WTC11 (cell line): ENCODE measurements around the gene RSPRY1. TPM values are rescaled to one million over a fixed set of nuclear protein-coding genes. Genes with fewer than 3 reads are reported as not detected.

ENCODE experiments used
- ATAC-seq: fragments of 200-7000 bp; cut with Tn5 transposase; 2 replicates; pipeline ENCODE4 v1.10.0; 2021; ENCODE audit warnings: mild to moderate bottlenecking, moderate library complexity
- CTCF ChIA-PET: fragments of 300-600 bp; sonication (Branson Sonifier 250); formaldehyde crosslinking; loops from one replicate; lab custom pipeline; 2021; ENCODE audit warnings: antibody characterized with exemption; lab: Charles Lee
- POLR2A ChIA-PET: fragments of 350-600 bp; sonication (Branson Sonifier 250); formaldehyde crosslinking; loops from one replicate; lab custom pipeline; 2021; ENCODE audit warnings: antibody characterized with exemption; lab: Charles Lee
- DNase-seq: peaks from one replicate; pipeline ENCODE4 v3.0.0; 2021; ENCODE audit warnings: low spot score
- H3K27ac Mint-ChIP-seq: 2 replicates; pipeline ENCODE4 v1.8.0; 2021; ENCODE audit warnings: mixed read lengths
- H3K27me3 Mint-ChIP-seq: 2 replicates; pipeline ENCODE4 v1.8.0; 2021; ENCODE audit warnings: low read depth, mild to moderate bottlenecking, moderate library complexity, mixed read lengths
- H3K36me3 Mint-ChIP-seq: 2 replicates; pipeline ENCODE4 v1.8.0; 2021; ENCODE audit warnings: mixed read lengths
- H3K4me1 Mint-ChIP-seq: 2 replicates; pipeline ENCODE4 v1.8.0; 2022; ENCODE audit warnings: mixed read lengths
- H3K4me3 Mint-ChIP-seq: 2 replicates; pipeline ENCODE4 v1.8.0; 2021; ENCODE audit warnings: mild to moderate bottlenecking, moderate library complexity, mixed read lengths
- H3K9me3 Mint-ChIP-seq: 2 replicates; pipeline ENCODE4 v1.8.0; 2021; ENCODE audit warnings: mixed read lengths
- ATF1 ChIP-seq: sonication (generic); formaldehyde crosslinking; IDR thresholded peaks from 2 replicates; pipeline ENCODE4 v1.8.1; 2023; ENCODE audit warnings: mild to moderate bottlenecking, moderate library complexity, missing genetic modification reagents
- ELF4 ChIP-seq: sonication (generic); formaldehyde crosslinking; IDR thresholded peaks from 2 replicates; pipeline ENCODE4 v1.8.1; 2022; ENCODE audit warnings: low read depth, mild to moderate bottlenecking, moderate library complexity, missing genetic modification reagents
- JAZF1 ChIP-seq: fragments of 250-450 bp; sonication (Bioruptor Pico); IDR thresholded peaks from 2 replicates; pipeline ENCODE4 v1.9.0; 2021; ENCODE audit warnings: moderate library complexity, mild to moderate bottlenecking, inconsistent platforms
- MYBL2 ChIP-seq: sonication (generic); formaldehyde crosslinking; IDR thresholded peaks from 2 replicates; pipeline ENCODE4 v1.8.1; 2023; ENCODE audit warnings: mild to moderate bottlenecking, moderate library complexity, missing genetic modification reagents
- RORB ChIP-seq: fragments of 250-450 bp; sonication (Bioruptor Pico); IDR thresholded peaks from 2 replicates; pipeline ENCODE4 v1.9.0; 2021; ENCODE audit warnings: mild to moderate bottlenecking
- SMAD4 ChIP-seq: sonication (generic); formaldehyde crosslinking; IDR thresholded peaks from 2 replicates; pipeline ENCODE4 v1.8.0; 2022; ENCODE audit warnings: mild to moderate bottlenecking, missing genetic modification reagents
- TEAD1 ChIP-seq: sonication (generic); formaldehyde crosslinking; IDR thresholded peaks from 2 replicates; pipeline ENCODE4 v1.8.0; 2022; ENCODE audit warnings: mild to moderate bottlenecking, missing genetic modification reagents
- ZNF219 ChIP-seq: sonication (generic); formaldehyde crosslinking; IDR thresholded peaks from 2 replicates; pipeline ENCODE4 v1.8.0; 2023; ENCODE audit warnings: missing genetic modification reagents, mild to moderate bottlenecking, borderline replicate concordance
- total RNA-seq: library from RNA; stranded (reverse); gene quantifications from 3 replicates; pipeline ENCODE4 v1.2.3, GENCODE V29; 2021
- TF ChIP-seq, protein P1 (sequence below): sonication (generic); formaldehyde crosslinking; IDR thresholded peaks from 2 replicates; pipeline ENCODE4 v1.8.1; 2023; ENCODE audit warnings: mild to moderate bottlenecking, missing genetic modification reagents, borderline replicate concordance
- TF ChIP-seq, protein P2 (sequence below): sonication (generic); formaldehyde crosslinking; IDR thresholded peaks from 2 replicates; pipeline ENCODE4 v1.8.1; 2022; ENCODE audit warnings: mild to moderate bottlenecking, missing genetic modification reagents, moderate library complexity, borderline replicate concordance
- TF ChIP-seq, protein P3 (sequence below): fragments of 250-450 bp; sonication (Bioruptor Pico); IDR thresholded peaks from 2 replicates; pipeline ENCODE4 v2.1.2; 2022; ENCODE audit warnings: mild to moderate bottlenecking, moderate library complexity
- TF ChIP-seq, protein P4 (sequence below): sonication (generic); formaldehyde crosslinking; IDR thresholded peaks from 2 replicates; pipeline ENCODE4 v1.8.0; 2022; ENCODE audit warnings: mild to moderate bottlenecking, missing genetic modification reagents
- TF ChIP-seq, protein P5 (sequence below): sonication (generic); formaldehyde crosslinking; IDR thresholded peaks from 2 replicates; pipeline ENCODE4 v1.8.1; 2022; ENCODE audit warnings: mild to moderate bottlenecking, moderate library complexity, missing genetic modification reagents
- TF ChIP-seq, protein P6 (sequence below): sonication (generic); formaldehyde crosslinking; conservative IDR thresholded peaks from 2 replicates; pipeline ENCODE4 v1.8.1; 2022; ENCODE audit warnings: mild to moderate bottlenecking, missing genetic modification reagents
- TF ChIP-seq, protein P7 (sequence below): fragments of 200-600 bp; IDR thresholded peaks from 2 replicates; pipeline ENCODE4 v1.8.0; 2022; ENCODE audit warnings: antibody characterized with exemption
- TF ChIP-seq, protein P8 (sequence below): fragments of 250-450 bp; sonication (Bioruptor Pico); IDR thresholded peaks from 2 replicates; pipeline ENCODE4 v1.9.0; 2021; ENCODE audit warnings: mild to moderate bottlenecking
- TF ChIP-seq, protein P9 (sequence below): sonication (generic); formaldehyde crosslinking; IDR thresholded peaks from 2 replicates; pipeline ENCODE4 v1.8.1; 2023; ENCODE audit warnings: mild to moderate bottlenecking, missing genetic modification reagents, moderate library complexity

Gene RSPRY1
- total RNA-seq, 1 experiment from 2014 or later = 26.8 TPM

DNA sequence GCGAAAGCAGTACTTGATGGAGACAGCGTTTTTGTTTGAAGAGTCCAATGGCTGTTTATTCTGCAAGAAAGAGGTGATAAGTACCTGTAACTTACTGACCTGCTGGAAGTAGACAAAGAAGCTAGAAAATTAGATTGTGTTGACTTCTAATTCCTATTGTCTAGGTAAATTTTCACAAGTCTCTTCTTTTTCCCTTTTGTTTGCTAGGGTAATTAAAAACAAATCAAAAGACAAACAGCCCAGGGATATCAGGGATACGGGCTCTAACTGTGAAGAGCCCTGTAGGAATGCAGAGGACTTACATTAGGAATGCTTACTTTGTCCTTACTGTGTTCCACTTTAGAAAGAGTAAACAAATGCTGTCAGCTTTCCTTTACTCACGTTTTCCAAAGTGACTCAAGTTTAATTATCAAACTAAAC is 7.3 kb upstream of the RSPRY1 start:
- Mint-ChIP-seq H3K9me3 (no peaks in the 10 kb centered on the region), H3K27me3 (no peaks in the 10 kb centered on the region), H3K4me3 (no peak overlapping the region), H3K27ac (no peak overlapping the region), H3K36me3 (peaks cover 5% of the 10 kb centered on the region)
- ChIA-PET CTCF (interaction anchor here (0.6 kb wide), 1 partner anchor 86 kb away, joined by 4 read pairs; no protein-coding TSS in a partner anchor), POLR2A (no interaction called here)
- peak; percentile 67 for ATAC-seq
- no peak for DNase-seq
- TF ChIP-seq JAZF1 (CRISPR knock-in tag) (0 out of 2 replicates have a peak, but pooled peaks have one; percentile 56), RORB (0 out of 2 replicates have a peak, but pooled peaks have one; percentile 63), TEAD1 (CRISPR knock-in tag) (no peak)
- TF ChIP-seq, all 79 proteins: peak for 2
- H3K4me1 Mint-ChIP-seq = peaks cover 29% of the 10 kb centered on the region

DNA sequence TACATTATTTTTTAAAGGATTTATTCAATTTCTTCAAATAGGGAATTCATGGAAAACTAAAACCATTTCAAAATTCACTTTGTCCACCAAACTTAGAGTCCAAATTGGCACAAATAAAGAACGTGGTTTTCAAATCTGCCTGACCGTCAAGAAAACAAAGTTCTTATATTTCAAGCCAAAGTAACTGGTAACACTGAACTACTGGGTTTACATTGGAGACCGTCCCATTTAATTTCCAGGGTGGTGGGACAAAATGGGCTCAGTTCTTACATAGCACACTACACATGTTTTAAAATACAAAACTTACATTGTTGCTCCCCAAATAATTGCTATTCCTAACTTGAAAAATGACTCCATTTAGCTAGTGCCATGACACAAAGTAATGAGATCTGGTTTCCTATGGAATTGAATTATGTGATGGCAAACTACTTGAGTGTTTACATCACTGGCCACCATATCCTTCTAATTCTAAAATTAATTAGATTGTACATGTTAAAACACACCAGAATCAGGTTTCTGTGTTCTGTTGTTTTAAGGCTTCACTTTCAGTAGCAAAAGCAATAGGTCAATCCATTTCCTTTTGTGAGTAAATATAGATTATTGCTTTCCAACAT is 6.8 kb upstream of the RSPRY1 start:
- Mint-ChIP-seq H3K27ac (peak overlapping the region; percentile 38), H3K9me3 (no peaks in the 10 kb centered on the region), H3K4me1 (peaks cover 34% of the 10 kb centered on the region), H3K27me3 (no peaks in the 10 kb centered on the region), H3K36me3 (peaks cover 4% of the 10 kb centered on the region; the same call in 1 of the 2 replicates), H3K4me3 (no peak overlapping the region)
- no peak for ATAC-seq
- ChIA-PET POLR2A (no interaction called here), CTCF (no interaction called here)
- no peak for DNase-seq
- TF ChIP-seq, protein P1, sequence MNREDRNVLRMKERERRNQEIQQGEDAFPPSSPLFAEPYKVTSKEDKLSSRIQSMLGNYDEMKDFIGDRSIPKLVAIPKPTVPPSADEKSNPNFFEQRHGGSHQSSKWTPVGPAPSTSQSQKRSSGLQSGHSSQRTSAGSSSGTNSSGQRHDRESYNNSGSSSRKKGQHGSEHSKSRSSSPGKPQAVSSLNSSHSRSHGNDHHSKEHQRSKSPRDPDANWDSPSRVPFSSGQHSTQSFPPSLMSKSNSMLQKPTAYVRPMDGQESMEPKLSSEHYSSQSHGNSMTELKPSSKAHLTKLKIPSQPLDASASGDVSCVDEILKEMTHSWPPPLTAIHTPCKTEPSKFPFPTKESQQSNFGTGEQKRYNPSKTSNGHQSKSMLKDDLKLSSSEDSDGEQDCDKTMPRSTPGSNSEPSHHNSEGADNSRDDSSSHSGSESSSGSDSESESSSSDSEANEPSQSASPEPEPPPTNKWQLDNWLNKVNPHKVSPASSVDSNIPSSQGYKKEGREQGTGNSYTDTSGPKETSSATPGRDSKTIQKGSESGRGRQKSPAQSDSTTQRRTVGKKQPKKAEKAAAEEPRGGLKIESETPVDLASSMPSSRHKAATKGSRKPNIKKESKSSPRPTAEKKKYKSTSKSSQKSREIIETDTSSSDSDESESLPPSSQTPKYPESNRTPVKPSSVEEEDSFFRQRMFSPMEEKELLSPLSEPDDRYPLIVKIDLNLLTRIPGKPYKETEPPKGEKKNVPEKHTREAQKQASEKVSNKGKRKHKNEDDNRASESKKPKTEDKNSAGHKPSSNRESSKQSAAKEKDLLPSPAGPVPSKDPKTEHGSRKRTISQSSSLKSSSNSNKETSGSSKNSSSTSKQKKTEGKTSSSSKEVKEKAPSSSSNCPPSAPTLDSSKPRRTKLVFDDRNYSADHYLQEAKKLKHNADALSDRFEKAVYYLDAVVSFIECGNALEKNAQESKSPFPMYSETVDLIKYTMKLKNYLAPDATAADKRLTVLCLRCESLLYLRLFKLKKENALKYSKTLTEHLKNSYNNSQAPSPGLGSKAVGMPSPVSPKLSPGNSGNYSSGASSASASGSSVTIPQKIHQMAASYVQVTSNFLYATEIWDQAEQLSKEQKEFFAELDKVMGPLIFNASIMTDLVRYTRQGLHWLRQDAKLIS (CRISPR knock-in tag) = no peak
- TF ChIP-seq MYBL2 (CRISPR knock-in tag) (no peak), SMAD4 (CRISPR knock-in tag) (no peak), ATF1 (no peak), ELF4 (no peak), ZNF219 (CRISPR knock-in tag) (no peak)
- TF ChIP-seq, protein P2, sequence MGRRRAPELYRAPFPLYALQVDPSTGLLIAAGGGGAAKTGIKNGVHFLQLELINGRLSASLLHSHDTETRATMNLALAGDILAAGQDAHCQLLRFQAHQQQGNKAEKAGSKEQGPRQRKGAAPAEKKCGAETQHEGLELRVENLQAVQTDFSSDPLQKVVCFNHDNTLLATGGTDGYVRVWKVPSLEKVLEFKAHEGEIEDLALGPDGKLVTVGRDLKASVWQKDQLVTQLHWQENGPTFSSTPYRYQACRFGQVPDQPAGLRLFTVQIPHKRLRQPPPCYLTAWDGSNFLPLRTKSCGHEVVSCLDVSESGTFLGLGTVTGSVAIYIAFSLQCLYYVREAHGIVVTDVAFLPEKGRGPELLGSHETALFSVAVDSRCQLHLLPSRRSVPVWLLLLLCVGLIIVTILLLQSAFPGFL (CRISPR knock-in tag) = no peak
- TF ChIP-seq, protein P3, sequence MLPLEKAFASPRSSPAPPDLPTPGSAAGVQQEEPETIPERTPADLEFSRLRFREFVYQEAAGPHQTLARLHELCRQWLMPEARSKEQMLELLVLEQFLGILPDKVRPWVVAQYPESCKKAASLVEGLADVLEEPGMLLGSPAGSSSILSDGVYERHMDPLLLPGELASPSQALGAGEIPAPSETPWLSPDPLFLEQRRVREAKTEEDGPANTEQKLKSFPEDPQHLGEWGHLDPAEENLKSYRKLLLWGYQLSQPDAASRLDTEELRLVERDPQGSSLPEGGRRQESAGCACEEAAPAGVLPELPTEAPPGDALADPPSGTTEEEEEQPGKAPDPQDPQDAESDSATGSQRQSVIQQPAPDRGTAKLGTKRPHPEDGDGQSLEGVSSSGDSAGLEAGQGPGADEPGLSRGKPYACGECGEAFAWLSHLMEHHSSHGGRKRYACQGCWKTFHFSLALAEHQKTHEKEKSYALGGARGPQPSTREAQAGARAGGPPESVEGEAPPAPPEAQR = no peak
- TF ChIP-seq, protein P4, sequence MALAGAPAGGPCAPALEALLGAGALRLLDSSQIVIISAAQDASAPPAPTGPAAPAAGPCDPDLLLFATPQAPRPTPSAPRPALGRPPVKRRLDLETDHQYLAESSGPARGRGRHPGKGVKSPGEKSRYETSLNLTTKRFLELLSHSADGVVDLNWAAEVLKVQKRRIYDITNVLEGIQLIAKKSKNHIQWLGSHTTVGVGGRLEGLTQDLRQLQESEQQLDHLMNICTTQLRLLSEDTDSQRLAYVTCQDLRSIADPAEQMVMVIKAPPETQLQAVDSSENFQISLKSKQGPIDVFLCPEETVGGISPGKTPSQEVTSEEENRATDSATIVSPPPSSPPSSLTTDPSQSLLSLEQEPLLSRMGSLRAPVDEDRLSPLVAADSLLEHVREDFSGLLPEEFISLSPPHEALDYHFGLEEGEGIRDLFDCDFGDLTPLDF (CRISPR knock-in tag) = no peak
- TF ChIP-seq, protein P5, sequence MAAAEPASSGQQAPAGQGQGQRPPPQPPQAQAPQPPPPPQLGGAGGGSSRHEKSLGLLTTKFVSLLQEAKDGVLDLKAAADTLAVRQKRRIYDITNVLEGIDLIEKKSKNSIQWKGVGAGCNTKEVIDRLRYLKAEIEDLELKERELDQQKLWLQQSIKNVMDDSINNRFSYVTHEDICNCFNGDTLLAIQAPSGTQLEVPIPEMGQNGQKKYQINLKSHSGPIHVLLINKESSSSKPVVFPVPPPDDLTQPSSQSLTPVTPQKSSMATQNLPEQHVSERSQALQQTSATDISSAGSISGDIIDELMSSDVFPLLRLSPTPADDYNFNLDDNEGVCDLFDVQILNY = no peak
- TF ChIP-seq, protein P6, sequence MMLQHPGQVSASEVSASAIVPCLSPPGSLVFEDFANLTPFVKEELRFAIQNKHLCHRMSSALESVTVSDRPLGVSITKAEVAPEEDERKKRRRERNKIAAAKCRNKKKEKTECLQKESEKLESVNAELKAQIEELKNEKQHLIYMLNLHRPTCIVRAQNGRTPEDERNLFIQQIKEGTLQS = no peak
- TF ChIP-seq, protein P7, sequence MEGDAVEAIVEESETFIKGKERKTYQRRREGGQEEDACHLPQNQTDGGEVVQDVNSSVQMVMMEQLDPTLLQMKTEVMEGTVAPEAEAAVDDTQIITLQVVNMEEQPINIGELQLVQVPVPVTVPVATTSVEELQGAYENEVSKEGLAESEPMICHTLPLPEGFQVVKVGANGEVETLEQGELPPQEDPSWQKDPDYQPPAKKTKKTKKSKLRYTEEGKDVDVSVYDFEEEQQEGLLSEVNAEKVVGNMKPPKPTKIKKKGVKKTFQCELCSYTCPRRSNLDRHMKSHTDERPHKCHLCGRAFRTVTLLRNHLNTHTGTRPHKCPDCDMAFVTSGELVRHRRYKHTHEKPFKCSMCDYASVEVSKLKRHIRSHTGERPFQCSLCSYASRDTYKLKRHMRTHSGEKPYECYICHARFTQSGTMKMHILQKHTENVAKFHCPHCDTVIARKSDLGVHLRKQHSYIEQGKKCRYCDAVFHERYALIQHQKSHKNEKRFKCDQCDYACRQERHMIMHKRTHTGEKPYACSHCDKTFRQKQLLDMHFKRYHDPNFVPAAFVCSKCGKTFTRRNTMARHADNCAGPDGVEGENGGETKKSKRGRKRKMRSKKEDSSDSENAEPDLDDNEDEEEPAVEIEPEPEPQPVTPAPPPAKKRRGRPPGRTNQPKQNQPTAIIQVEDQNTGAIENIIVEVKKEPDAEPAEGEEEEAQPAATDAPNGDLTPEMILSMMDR = no peak
- TF ChIP-seq, protein P8, sequence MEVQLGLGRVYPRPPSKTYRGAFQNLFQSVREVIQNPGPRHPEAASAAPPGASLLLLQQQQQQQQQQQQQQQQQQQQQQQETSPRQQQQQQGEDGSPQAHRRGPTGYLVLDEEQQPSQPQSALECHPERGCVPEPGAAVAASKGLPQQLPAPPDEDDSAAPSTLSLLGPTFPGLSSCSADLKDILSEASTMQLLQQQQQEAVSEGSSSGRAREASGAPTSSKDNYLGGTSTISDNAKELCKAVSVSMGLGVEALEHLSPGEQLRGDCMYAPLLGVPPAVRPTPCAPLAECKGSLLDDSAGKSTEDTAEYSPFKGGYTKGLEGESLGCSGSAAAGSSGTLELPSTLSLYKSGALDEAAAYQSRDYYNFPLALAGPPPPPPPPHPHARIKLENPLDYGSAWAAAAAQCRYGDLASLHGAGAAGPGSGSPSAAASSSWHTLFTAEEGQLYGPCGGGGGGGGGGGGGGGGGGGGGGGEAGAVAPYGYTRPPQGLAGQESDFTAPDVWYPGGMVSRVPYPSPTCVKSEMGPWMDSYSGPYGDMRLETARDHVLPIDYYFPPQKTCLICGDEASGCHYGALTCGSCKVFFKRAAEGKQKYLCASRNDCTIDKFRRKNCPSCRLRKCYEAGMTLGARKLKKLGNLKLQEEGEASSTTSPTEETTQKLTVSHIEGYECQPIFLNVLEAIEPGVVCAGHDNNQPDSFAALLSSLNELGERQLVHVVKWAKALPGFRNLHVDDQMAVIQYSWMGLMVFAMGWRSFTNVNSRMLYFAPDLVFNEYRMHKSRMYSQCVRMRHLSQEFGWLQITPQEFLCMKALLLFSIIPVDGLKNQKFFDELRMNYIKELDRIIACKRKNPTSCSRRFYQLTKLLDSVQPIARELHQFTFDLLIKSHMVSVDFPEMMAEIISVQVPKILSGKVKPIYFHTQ (CRISPR knock-in tag) = no peak
- TF ChIP-seq, protein P9, sequence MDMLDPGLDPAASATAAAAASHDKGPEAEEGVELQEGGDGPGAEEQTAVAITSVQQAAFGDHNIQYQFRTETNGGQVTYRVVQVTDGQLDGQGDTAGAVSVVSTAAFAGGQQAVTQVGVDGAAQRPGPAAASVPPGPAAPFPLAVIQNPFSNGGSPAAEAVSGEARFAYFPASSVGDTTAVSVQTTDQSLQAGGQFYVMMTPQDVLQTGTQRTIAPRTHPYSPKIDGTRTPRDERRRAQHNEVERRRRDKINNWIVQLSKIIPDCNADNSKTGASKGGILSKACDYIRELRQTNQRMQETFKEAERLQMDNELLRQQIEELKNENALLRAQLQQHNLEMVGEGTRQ = no peak
